PC-3 (cell line): ENCODE data around the gene COL4A6.

ENCODE experiments used
- EZH2 ChIP-seq: fragments of 300-600 bp; sonication (generic); IDR thresholded peaks from one replicate; pipeline ENCODE4 v1.6.1; 2017; ENCODE audit warnings: antibody characterized with exemption, mild to moderate bottlenecking, low read length; ENCODE audit not compliant: unreplicated experiment
- EZH2phosphoT487 ChIP-seq: fragments of 300-600 bp; sonication (generic); IDR thresholded peaks from 2 replicates; pipeline ENCODE4 v1.6.1; 2018; ENCODE audit warnings: mild to moderate bottlenecking, antibody characterized with exemption, low read length, borderline replicate concordance
- TF ChIP-seq, protein P1 (sequence below): fragments of 300-600 bp; sonication (generic); conservative IDR thresholded peaks from 2 replicates; pipeline ENCODE4 v1.5.1; 2017; ENCODE audit warnings: antibody characterized with exemption, low read depth, mild to moderate bottlenecking, low read length

DNA sequence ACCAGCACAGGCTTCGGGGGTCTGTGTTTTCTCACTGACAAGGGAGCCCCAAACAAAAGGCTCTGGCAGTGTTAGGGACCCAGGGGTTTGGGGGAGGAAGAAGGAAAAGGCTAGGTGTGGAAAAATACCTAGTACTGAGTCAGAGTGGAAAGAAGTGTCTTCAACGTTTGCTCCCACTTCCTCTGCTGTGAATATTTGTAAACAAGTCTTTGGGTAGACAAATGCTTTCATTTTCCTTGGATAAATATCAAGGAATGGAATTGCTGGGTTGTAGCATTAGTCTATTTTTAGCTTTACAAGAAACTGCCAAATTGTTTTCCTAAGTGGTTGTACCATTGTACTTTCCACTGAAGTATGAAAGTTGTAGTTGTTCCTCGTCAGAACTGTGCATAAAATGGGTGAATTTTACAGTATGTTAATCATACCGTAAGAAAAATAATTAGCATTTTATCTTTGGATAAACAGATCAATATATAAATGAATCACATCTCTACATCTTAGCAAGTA lies 18.8 kb upstream of the COL4A6 start:
- TF ChIP-seq, protein P1, sequence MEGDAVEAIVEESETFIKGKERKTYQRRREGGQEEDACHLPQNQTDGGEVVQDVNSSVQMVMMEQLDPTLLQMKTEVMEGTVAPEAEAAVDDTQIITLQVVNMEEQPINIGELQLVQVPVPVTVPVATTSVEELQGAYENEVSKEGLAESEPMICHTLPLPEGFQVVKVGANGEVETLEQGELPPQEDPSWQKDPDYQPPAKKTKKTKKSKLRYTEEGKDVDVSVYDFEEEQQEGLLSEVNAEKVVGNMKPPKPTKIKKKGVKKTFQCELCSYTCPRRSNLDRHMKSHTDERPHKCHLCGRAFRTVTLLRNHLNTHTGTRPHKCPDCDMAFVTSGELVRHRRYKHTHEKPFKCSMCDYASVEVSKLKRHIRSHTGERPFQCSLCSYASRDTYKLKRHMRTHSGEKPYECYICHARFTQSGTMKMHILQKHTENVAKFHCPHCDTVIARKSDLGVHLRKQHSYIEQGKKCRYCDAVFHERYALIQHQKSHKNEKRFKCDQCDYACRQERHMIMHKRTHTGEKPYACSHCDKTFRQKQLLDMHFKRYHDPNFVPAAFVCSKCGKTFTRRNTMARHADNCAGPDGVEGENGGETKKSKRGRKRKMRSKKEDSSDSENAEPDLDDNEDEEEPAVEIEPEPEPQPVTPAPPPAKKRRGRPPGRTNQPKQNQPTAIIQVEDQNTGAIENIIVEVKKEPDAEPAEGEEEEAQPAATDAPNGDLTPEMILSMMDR: no peak
- TF ChIP-seq EZH2phosphoT487 (no peak), EZH2 (no peak)
